ENCODE measurements around the gene RAD51B.

Gene RAD51B

GRCh38 chr14:68705741-68706283 lies 886.2 kb downstream of the RAD51B start:
- DNase-seq (ENCODE audit: low read depth in 2 of 2, low spot score in 1 of 2) = no peak

GRCh38 chr14:68707482-68707881 lies 887.9 kb downstream of the RAD51B start:
- DNase-seq (ENCODE audit: low read depth in 2 of 2, low spot score in 1 of 2) = no peak

- no peak for DNase-seq (ENCODE audit: low read depth in 2 of 2, low spot score in 1 of 2)
Observed at GRCh38 chr14:68708343-68708742, 888.8 kb downstream of the RAD51B start.

- no peak for DNase-seq (ENCODE audit: low read depth in 2 of 2, low spot score in 1 of 2)
Observed at GRCh38 chr14:68709007-68709406, 889.4 kb downstream of the RAD51B start.

- no peak for DNase-seq (ENCODE audit: low read depth in 2 of 2, low spot score in 1 of 2)
Observed at GRCh38 chr14:68710776-68711175, 891.2 kb downstream of the RAD51B start.

- DNase-seq (ENCODE audit: low read depth in 2 of 2, low spot score in 1 of 2) = no peak
Observed at GRCh38 chr14:68711561-68712309, 892.2 kb downstream of the RAD51B start.

GRCh38 chr14:68712703-68713370 lies 893.3 kb downstream of the RAD51B start:
- no peak for DNase-seq (ENCODE audit: low read depth in 2 of 2, low spot score in 1 of 2)

- no peak for DNase-seq (ENCODE audit: low read depth in 2 of 2, low spot score in 1 of 2)
Observed at GRCh38 chr14:68713782-68714181, 894.2 kb downstream of the RAD51B start.

- DNase-seq (ENCODE audit: low read depth in 2 of 2, low spot score in 1 of 2) = no peak
Observed at GRCh38 chr14:68714991-68715924, 895.7 kb downstream of the RAD51B start.

- DNase-seq (ENCODE audit: low read depth in 2 of 2, low spot score in 1 of 2) = no peak
Observed at GRCh38 chr14:68716698-68717097, 897.1 kb downstream of the RAD51B start.

GRCh38 chr14:68718023-68718990 lies 898.7 kb downstream of the RAD51B start:
- no peak for DNase-seq (ENCODE audit: low read depth in 2 of 2, low spot score in 1 of 2)

GRCh38 chr14:68719634-68720384 lies 900.2 kb downstream of the RAD51B start:
- DNase-seq (ENCODE audit: low read depth in 2 of 2, low spot score in 1 of 2) = no peak

- DNase-seq (ENCODE audit: low read depth in 2 of 2, low spot score in 1 of 2) = no peak
Observed at GRCh38 chr14:68722186-68722585, 902.6 kb downstream of the RAD51B start.

GRCh38 chr14:68722968-68723566 lies 903.5 kb downstream of the RAD51B start:
- no peak for DNase-seq (ENCODE audit: low read depth in 2 of 2, low spot score in 1 of 2)

- DNase-seq (ENCODE audit: low read depth in 2 of 2, low spot score in 1 of 2) = no peak
Observed at GRCh38 chr14:68723808-68724268, 904.3 kb downstream of the RAD51B start.

- DNase-seq (ENCODE audit: low read depth in 2 of 2, low spot score in 1 of 2) = no peak
Observed at GRCh38 chr14:68724914-68725313, 905.3 kb downstream of the RAD51B start.

- no peak for DNase-seq (ENCODE audit: low read depth in 2 of 2, low spot score in 1 of 2)
Observed at GRCh38 chr14:68726093-68726695, 906.6 kb downstream of the RAD51B start.

- no peak for DNase-seq (ENCODE audit: low read depth in 2 of 2, low spot score in 1 of 2)
Observed at GRCh38 chr14:68727315-68728047, 907.9 kb downstream of the RAD51B start.
